HG03457 (cell line): ENCODE data around the gene CELF2.
"Not testable (repeated sequence)": the region's sequence is repeated elsewhere in the genome, so short reads cannot be mapped to it uniquely, and the experiment has no call there.

Experiments used
- ATAC-seq: cut with Tn5 transposase; IDR thresholded peaks from one replicate; pipeline ENCODE4 v1.9.1; 2021; ENCODE audit warnings: moderate number of reproducible peaks; ENCODE audit not compliant: unreplicated experiment

Gene CELF2

DNA sequence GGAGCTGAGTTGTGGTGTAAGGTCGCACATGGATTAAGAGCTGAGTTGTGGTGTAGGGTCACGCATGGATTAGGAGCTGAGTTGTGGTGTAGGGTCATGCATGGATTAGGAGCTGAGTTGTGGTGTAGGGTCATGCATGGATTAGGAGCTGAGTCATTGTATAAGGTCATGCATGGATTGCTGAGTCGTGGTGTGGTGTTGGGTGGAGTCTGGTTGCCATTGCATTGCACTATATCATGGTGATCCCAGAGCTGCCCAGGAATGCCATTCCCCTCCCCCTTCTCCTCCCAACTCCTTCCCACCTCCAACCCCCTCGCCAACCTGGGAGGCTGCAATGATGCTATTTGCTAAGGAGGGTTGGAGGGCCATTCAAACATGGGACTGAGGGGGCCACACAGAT is 349.2 kb downstream of the CELF2 start:
- ATAC-seq = not testable (repeated sequence)

GRCh38 chr10:11367505-11367904 is 349.8 kb downstream of the CELF2 start:
- ATAC-seq = no peak

- ATAC-seq = no peak
Observed at GRCh38 chr10:11373717-11374171, 356.1 kb downstream of the CELF2 start.

DNA sequence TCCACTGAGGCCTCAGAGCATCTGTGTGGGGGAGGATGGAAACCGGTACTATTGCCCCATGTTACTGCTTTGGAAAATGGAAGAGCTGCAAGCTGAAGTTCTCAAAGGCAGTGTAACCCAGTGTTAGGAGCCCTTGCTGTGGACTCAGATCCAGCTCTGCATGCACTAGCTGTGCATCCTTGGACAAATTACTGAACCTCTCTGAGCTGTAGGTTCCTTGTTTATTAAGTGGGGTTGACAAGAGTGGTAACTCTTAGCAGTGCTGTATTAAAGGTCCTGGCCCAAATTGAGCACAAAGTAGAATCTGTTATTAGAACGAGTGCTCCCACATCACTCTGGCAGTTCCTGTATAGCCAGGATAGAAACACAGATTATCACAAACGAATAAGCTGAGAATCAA is 359.6 kb downstream of the CELF2 start:
- no peak for ATAC-seq

- no peak for ATAC-seq
Observed at GRCh38 chr10:11378835-11379234, 361.2 kb downstream of the CELF2 start.

- ATAC-seq = no peak
Observed at GRCh38 chr10:11379771-11380170, 362.1 kb downstream of the CELF2 start.

- ATAC-seq = no peak
Observed at GRCh38 chr10:11381023-11381422, 363.4 kb downstream of the CELF2 start.

GRCh38 chr10:11381511-11381910 is 363.8 kb downstream of the CELF2 start:
- no peak for ATAC-seq

DNA sequence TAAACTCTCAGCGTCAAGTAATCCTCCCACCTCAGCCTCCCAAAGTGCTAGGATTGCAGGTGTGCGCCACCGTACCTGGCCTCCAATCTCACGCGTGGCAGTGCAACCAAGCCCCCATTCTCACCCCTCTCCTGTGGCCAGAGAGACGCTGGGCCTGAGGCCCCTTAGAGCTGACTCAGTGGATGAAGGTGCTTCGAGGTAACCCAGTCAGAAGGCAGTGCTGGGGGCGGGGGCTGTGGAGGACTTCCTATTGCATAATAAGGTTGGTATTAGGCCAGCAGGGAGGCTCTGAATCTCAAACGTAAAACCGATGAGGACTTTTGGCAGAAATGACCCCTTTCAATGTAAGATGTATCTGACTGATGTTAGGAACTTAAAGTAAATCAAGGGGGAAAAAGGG is 364.5 kb downstream of the CELF2 start:
- no peak for ATAC-seq

DNA sequence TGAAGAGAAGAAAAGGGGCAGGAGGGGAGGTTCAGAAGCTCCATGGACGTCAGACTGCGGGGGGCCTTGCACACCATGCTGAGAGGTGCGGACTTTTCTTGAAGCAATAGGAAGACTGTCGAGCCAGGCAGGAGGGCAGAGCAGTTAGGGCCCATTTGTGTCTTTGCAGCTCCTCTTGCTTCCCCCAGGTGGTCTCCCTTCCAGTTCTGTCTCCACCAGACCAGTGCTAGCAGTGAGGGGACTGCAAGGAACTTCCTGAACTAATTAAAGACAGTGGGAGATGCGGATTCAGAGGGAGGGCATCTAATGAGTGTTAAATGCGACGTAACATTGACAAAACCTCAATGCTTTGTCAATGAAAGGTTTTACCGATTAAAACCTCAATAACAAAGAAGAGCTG is 368.4 kb downstream of the CELF2 start:
- ATAC-seq = no peak
